Measurements from ENCODE around the gene LETM1. TPM values are rescaled to one million over a fixed set of nuclear protein-coding genes. Genes with fewer than 3 reads are reported as not detected.

The LETM1 gene
- total and polyA plus RNA-seq, 2 of the 8 experiments (the other 6 are each of a cell fraction or from before 2014, with no cell fraction given), result 19.8 to 50.1 TPM

DNA sequence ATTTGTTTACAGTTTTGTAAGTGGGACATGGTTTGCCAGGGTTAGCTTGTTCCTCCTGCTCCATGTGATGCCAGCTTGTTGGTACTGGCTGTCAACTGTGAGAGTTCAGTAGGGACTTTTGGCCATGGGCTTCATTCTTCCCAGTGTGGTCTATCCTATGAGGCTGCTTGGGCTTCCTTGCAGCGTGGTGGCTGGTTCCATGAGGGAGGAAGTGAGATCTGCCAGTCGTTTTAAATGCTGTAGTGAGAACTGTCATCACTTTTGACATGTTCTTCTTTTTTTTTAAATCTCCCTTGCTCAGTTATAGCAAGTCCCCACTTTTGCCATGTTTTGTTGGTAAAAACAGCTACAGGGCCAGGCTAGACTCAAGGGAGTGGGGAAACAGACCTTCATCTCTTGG, 31.1 kb upstream of the LETM1 start:
- H4K5ac ChIP-seq (ENCODE audit: insufficient read length, low read depth, low read length), result no peak overlapping the region
- no peak overlapping the region for H3K14ac ChIP-seq (ENCODE audit: insufficient read length)
- TF ChIP-seq TCF12 (IDR thresholded peaks at IDR 0.05; ENCODE audit: low read depth, low read length), result no peak
- TF ChIP-seq SP2 (IDR thresholded peaks at IDR 0.05; ENCODE audit: low read length), result no peak
- no peak for TF ChIP-seq CBX8 (IDR thresholded peaks at IDR 0.05; ENCODE audit: borderline replicate concordance, low read depth, low read length)
- TF ChIP-seq NRF1 (IDR thresholded peaks at IDR 0.05; ENCODE audit: low read depth, low read length), result no peak
- no peak for TF ChIP-seq GTF2F1 (IDR thresholded peaks at IDR 0.05; ENCODE audit: borderline replicate concordance, low read depth, low read length)
- no peak for TF ChIP-seq SP4 (IDR thresholded peaks at IDR 0.05; ENCODE audit: low read length)
- no peak for TF ChIP-seq TAF7 (optimal IDR thresholded peaks at IDR 0.05; ENCODE audit: borderline replicate concordance, low read depth, low read length)
- TF ChIP-seq, protein P1, sequence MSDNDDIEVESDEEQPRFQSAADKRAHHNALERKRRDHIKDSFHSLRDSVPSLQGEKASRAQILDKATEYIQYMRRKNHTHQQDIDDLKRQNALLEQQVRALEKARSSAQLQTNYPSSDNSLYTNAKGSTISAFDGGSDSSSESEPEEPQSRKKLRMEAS (IDR thresholded peaks at IDR 0.05), result no peak
- TF ChIP-seq HDAC2 (IDR thresholded peaks at IDR 0.05; ENCODE audit: borderline replicate concordance in 1 of 2, low read depth in 2 of 2, low read length in 2 of 2), result no peak
- TF ChIP-seq GABPA (IDR thresholded peaks at IDR 0.05; ENCODE audit: borderline replicate concordance, insufficient read depth, low read length), result no peak
- no peak for TF ChIP-seq BACH1 (IDR thresholded peaks at IDR 0.05; ENCODE audit: low read length)
- 83% methylated on average over 2 of the region's 2 CpGs; no CpG with 5 or more reads in 1 of the 2 experiments for WGBS, 2 experiments (ENCODE audit: extremely low coverage in 1 of 2, insufficient coverage in 1 of 2, insufficient read length in 1 of 2, insufficient replicate concordance in 2 of 2, low coverage in 1 of 2, low lambda C conversion rate in 2 of 2, missing lambda C conversion rate in 1 of 2)
- H3K9me3 ChIP-seq (ENCODE audit: insufficient read depth in 2 of 2, low read depth in 1 of 2, low read length in 1 of 2), result no peaks in the 10 kb centered on the region
- no peak overlapping the region for H4K8ac ChIP-seq (ENCODE audit: extremely low read depth, insufficient read depth, low read length)
- H3K4ac ChIP-seq (replicated peaks; ENCODE audit: insufficient read length, low read depth, low read length), result no peak overlapping the region
- H3K18ac ChIP-seq (ENCODE audit: extremely low read depth, low read length), result no peak overlapping the region
- FAIRE-seq (no peak), DNase-seq (ENCODE audit: low read depth in 1 of 2, low spot score in 2 of 2) (no peak)
- H3K4me3 ChIP-seq (ENCODE audit: extremely low read depth in 1 of 4, insufficient read depth in 2 of 4, low read depth in 3 of 4, low read length in 4 of 4), result no peak overlapping the region
- peaks cover 19% of the 10 kb centered on the region for H3K79me1 ChIP-seq (ENCODE audit: low read depth, low read length)
- ChIA-PET CTCF (ENCODE audit: partially characterized antibody) (interaction anchor here (0.6 to 6.2 kb wide), 7 partner anchors 11 to 161 kb away, joined by 3 to 65 read pairs (median 3); no protein-coding TSS in a partner anchor), POLR2A (ENCODE audit: partially characterized antibody) (interaction anchor here (0.9 to 1.7 kb wide), 5 partner anchors 12 to 39 kb away, joined by 3 to 5 read pairs (median 3); partner anchors contain the start of gene NSD2)
- no peaks in the 10 kb centered on the region for H3K4me1 ChIP-seq (replicated peaks in 1 of 4; ENCODE audit: control insufficient read depth in 3 of 4, insufficient read depth in 4 of 4, low read length in 3 of 4)
- no peak overlapping the region for H2BK5ac ChIP-seq (ENCODE audit: low read depth, low read length)
- no peaks in the 10 kb centered on the region for H3K23me2 ChIP-seq (ENCODE audit: low read depth, low read length)
- no peak overlapping the region for H2AFZ ChIP-seq (ENCODE audit: low read length)
- H3K36me3 ChIP-seq (ENCODE audit: control insufficient read depth in 2 of 4, insufficient read depth in 4 of 4, low read length in 3 of 4), result no peaks in the 10 kb centered on the region; a peak in 1 of 8 replicates
- no peak overlapping the region for H3K27ac ChIP-seq (ENCODE audit: low read depth, low read length)
- no peak overlapping the region for H4K91ac ChIP-seq (replicated peaks; ENCODE audit: insufficient read length, low read length)
- H2BK120ac ChIP-seq (replicated peaks; ENCODE audit: low read depth, low read length), result no peak overlapping the region
- no peak overlapping the region for H3K56ac ChIP-seq (replicated peaks; ENCODE audit: insufficient read length, low read depth, low read length)
- H2BK15ac ChIP-seq (ENCODE audit: low read length), result no peak overlapping the region
- peaks cover 13 to 89% of the 10 kb centered on the region in 2 experiments for H3K79me2 ChIP-seq (ENCODE audit: control insufficient read depth in 1 of 2, insufficient read depth in 2 of 2, low read length in 2 of 2)
- H3K9ac ChIP-seq (replicated peaks in 1 of 4; ENCODE audit: extremely low read depth in 1 of 4, low read depth in 3 of 4, low read length in 3 of 4), result no peak overlapping the region
- no peak overlapping the region for H3K23ac ChIP-seq (ENCODE audit: insufficient read length)
- no peak overlapping the region for H2AK5ac ChIP-seq (ENCODE audit: low read depth, low read length)
- no peak overlapping the region for H2BK20ac ChIP-seq (ENCODE audit: low read length)
- peaks cover 27 to 29% of the 10 kb centered on the region in 2 experiments for H4K20me1 ChIP-seq (replicated peaks in 1 of 2; ENCODE audit: control insufficient read depth in 1 of 2, insufficient read depth in 2 of 2, low read length in 2 of 2)
- no peak overlapping the region for H3K4me2 ChIP-seq (ENCODE audit: insufficient read depth in 1 of 2, low read depth in 2 of 2, low read length in 2 of 2)
- H2BK12ac ChIP-seq (ENCODE audit: low read depth, low read length), result no peak overlapping the region
- H3K27me3 ChIP-seq (replicated peaks in 1 of 4; ENCODE audit: control insufficient read depth in 3 of 4, extremely low read depth in 1 of 4, insufficient read depth in 3 of 4, low read length in 3 of 4), result no peaks in the 10 kb centered on the region
